ENCODE measurements around the gene MSL2. TPM values are rescaled to one million over a fixed set of nuclear protein-coding genes. Genes with fewer than 3 reads are reported as not detected.

Gene MSL2
- total RNA-seq, 1 donor from 2014 or later, result 23.4 TPM

Other genes with a start within 250 kb of the MSL2 start
- 36.6 and 98.2 TPM in 2 replicates for gene PPP2R3A, start 230.6 kb downstream of the MSL2 start, total RNA-seq
- gene PCCB, start 54.0 kb upstream of the MSL2 start, total RNA-seq, result 86.1 and 111 TPM in 2 replicates

Data from renal cortical epithelial cell (primary cell).